Hematopoietic multipotent progenitor cell treated with erythropoietin and hydrocortisone succinate and interleukin-3 and kit ligand, for 15 days (in vitro differentiated cells): Measurements from ENCODE around the gene APBB1IP.

Source experiments
- DNase-seq: peaks from one replicate; pipeline ENCODE4 v3.0.0-alpha.2; 2015; ENCODE audit warnings: low spot score

APBB1IP gene

DNA sequence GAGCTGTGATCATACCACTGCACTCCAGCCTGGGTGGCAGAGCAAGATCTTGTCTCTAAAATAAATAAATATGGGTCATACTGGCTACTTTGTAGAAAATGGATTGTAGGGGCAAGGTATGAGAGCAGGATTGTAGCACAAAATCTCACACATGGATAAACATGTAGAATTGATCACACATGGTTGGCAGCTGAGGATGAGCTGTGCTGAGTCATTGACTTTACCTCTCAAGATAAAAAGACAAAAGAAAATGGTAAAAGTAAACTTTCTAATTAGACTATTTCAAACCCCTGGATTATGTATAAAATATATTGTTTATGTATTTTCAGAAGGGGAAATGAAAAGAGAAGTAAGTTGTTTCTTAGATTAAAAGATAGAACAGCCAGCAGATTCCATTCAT lies 69.3 kb downstream of the APBB1IP start:
- no peak for DNase-seq

DNA sequence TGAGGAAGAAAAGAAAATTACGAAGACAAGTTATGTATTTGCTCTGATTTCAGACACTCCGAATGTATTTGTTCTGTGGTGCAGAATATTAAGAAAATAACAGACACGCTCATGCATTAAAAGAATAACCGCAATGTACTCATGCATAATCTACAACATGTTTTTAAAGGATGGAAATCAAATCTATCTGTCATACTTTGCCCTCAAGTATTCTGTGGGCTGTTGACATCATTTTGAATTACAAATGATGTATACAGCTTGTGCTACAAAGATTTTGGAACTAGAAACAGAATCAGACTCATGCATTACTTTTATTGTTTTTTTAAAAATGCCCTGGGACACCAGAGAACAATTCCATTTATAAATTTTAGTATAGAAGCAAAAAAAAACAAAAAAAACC lies 69.9 kb downstream of the APBB1IP start:
- no peak for DNase-seq

DNA sequence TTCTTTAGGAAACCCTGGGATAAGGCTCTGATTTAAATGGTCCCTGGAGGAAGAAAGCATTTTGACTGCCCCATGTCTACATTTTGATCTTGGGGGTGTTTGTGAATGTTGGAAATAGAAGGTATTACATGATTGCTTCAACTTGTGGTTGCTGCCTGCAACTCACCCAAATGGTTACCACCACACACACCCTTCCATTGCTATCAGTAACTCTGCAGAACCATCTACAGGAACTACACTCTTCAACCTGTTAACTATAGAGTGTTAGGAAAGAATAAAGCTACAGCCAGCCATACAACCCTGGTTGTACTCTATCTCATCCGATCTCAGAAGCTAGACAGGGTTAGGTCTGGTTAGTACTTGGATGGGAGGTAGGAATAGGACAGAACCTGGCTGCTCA lies 71.2 kb downstream of the APBB1IP start:
- DNase-seq, result no peak

DNA sequence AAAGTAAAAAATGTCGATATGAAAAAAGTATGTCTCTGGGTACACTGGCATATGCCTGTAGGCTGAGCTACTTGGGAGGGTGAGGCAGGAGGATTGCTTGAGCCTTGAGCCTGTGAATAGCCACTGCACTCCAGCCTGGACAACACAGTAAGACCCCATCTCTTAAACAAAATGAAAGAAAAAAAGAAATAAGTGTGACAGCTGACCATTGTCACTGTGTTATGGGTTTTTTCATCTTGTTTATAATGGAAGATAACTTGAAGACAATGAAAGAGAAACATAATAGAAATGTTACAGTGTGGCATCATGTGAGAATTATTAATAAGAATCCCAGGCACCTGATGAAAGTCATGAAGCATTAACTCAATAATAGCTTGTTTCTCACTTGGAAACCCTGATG lies 75.0 kb downstream of the APBB1IP start:
- no peak for DNase-seq

DNA sequence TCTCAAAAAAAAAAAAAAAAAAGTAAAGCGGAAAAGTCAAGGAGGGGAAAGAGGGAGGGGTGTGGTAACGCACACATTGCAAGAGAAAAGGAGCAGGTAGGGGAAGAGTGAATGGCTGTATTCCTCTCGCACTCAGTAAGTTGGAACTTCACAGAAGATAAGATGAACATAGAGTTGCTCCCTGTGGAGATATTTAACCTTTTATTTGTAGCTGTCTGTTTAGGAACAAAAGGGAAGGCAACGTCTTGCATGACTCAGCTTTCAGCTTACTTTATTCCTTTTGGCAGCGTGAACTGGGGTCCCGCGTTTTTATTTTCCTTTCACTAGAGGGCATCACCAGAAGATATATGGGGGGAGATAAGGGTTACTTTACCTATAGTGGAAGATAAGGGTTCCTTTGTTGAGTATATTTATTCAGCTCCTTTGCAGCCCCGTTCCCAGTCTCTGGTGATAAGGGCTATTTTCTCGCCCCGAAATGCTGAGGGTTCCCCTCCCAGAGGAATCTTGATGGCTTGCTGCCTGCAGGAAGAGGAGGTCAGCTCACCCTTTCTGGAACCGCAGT lies 78.5 kb downstream of the APBB1IP start:
- no peak for DNase-seq

DNA sequence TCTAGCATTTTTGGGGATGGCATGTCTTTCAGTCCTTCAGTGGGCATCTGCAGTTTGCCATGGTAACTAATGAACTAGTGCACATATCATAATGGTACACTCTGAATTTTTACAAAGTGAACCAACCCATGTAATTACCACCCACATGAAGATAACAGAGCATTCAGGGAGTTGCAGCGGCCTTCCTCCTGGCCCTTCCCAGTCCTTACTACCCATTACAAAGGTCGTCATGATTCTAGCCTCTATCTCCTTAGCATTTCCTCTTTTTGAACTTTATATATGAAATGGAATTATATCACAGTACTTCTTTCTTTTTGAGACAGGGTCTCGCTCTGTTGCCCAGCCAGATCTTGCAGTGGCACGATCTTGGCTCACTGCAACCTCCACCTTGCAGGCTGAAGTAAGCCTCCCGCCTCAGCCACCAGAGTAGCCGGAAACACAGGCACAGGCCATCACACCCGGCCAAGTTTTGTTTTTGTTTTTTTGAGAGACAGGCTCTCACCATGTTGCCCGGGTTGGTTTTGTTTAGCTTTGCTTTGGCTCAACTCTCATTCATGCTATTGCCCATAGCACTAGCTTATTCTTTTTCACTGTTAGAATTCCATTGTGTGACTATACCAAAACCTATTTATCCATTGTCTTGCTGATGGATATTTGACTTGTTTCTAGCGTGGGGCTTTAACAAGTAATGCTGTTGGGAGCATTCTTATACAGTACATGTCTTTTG lies 79.2 kb downstream of the APBB1IP start:
- DNase-seq, result no peak

DNA sequence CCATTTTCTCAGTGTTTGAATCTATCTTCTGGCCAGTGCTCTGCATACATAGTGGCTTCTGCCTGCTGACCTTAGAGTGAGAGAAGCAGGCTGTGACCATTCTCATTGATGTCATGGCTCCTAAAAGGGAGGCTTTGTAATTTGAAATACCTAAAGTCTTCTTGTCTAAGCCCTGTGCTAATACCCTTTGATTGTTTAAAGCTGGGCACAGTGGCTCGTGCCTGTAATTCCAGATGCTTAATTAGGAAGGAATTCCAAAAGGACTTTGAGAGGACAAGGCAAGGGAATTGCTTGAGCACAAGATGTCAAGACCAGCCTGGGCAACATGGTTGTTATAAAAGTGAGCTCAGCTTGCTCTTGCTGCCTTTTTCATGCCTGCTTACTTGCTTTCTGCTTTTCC lies 81.7 kb downstream of the APBB1IP start:
- DNase-seq, result no peak

DNA sequence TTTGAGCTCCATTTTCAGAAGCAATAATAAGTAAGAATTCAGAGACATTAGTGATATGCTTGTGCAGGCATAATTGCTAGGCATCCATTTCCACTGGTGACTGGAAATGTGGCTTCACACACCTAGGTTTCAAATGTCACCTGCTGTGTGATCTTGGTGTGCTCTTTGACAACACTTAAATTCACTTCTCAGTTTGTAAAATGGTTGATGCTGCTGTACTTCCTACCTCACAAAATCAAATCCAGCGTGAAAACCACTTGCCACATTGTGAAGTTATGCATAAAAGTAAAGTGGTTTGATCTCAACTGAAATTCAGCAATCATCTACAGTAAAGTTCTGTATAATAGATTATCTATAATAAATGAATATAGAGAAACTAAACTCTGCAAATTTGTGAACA lies 82.4 kb downstream of the APBB1IP start:
- no peak for DNase-seq

DNA sequence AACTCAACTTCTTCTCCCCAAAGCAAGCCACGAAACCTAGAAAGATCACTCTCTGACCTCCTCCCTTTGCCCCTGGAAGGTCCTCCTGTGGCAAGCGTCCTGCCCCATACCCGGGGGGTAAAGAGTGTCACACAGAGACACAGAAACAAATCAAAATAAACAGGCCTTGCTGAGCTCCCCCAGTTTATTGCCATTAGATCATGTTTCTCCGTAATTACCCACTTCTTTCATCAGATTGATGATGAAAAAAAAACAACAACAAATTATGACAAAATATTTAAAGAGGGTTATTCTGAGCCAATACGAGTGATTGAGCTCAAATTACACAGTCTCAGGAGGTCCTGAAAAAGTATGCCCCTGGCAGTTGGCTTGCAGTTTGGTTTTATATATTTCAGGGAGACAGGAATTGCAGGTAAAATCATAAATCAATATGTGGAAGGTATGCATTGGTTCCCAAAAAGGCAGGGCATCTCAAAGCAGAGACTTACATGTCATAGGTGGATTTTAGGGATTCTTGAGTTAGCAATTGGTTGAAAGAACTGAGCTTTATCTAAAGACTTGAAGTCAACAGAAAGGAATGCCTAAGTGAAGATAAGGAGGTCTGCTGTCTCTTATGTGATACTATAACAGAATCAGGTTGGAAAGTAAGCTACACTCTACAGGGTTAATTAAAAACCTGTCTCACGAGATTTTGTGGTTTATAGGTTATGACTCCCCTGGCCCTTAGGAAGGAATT lies 86.2 kb downstream of the APBB1IP start:
- DNase-seq, result no peak

DNA sequence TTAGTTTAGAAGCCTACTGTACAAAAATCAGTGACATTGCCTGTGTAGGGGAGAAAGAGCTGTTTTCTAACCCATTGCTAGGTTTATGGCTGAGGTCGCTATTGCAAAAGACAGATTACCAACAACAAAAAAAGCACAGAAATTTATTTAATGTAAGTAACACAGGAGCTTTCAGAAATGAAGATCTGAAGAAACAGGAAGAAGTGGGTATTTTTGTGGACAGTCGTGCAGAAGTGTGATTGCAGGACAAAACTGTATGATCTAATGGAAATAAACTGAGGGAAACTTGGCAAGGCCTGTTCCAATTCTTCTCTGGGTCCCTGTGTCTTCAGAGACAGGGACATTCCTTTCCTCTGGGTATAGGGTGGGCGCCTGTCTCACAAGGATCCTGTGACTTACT lies 87.4 kb downstream of the APBB1IP start:
- DNase-seq, result no peak

DNA sequence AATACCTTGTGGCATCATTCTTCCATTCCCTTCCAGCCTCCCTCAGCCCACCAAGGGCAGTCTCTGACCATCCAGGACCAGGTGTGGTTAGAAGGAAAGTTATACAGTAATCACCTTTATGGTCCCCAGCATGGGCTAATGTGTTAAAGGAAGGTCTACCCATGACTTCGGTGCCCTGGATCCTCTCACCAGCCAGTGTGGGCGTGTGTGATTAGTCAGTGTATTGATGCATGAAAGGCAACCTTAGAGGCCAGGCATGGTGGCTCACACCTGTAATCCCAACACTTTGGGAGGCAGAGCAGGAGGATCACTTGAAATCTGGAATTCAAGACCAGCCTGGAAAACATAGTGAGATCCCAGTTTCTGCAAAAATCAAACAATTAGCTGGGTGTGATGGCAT lies 88.9 kb downstream of the APBB1IP start:
- no peak for DNase-seq

DNA sequence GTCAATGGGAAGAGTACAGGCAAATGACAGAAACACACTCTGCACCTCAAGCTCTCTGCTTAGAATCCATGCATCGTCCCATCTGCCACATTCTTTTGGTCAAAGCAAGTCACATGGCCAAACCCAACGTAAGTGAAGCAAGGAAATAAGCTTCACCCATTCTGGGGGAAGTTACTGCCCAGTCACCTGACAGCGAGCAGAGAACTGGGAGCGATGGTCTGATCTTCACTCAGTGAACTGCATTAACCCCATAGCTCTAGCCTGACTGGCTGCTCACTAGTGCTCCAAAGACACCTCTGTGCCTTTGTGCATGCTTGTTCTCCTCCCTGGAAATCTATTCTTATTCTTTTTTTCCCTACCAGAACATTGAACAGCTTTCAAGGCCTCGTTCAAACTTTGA lies 89.9 kb downstream of the APBB1IP start:
- DNase-seq, result no peak

DNA sequence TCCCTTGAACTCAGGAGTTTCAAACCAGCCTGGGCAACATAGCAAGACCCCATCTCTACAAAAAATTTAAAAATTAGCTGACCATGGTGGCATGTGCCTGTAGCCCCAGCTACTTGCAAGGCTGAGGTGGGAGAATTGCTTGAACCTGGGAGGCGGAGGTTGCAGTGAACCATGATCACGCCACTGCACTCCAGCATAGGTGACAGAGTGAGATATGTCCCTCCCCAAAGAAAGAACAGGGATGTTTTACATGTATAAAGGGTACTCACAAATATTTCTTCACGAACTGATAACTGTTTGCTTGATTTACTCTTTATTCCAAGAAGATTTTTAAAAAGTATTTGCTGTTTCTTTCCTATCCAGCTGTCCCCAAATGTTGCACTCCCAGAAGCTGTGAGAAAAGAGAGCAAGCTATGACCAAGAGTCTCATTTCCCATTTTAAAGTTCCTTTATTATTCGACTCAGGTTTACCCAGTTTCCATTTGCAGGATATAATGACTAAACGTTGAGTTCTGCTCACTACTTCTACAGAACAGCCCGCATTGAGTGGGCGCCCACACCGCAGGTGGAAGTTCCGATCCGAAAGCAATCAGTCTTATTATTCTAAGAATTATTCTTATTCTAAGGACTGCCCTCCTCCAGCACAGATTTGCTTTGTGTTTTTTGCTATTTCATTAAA lies 90.7 kb downstream of the APBB1IP start:
- no peak for DNase-seq

DNA sequence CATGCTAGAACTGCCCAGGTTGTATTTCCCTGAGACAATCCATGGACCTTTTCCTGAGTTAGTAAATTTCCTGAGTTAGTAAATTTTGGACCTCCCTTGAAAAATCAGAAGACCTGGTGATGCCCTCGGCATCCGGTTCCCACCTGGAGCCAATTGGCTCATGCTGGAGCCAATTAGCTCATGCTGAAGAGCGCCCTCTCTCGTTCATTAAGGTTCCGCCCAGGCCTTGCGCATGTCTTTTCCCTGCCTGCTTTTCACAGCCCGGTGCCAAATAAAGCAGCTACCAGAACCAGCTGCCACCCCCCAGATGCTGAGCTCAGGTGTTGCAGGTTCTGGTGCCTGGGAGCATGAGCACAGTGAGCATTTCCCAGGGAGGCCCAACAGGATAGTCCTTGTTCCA lies 96.2 kb downstream of the APBB1IP start:
- no peak for DNase-seq

DNA sequence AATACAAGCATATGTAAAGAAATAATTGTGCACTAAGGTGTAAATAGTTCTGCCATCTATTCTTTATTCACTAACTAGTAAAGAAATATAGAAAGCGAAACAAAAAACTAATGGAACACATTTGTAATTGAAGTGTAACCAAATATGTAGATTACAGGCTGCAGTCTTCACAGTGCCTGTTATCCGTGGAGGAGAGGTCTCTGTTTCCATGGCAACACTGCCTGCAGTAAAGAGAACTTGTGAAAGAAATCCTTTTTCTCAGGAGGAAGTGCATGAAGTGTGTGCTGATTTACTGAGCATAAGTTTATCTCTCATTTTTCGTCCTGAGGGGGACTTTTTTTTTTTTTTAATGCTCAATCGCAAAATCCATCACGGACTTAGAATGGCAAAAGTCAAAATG lies 102.5 kb downstream of the APBB1IP start:
- DNase-seq, result no peak

DNA sequence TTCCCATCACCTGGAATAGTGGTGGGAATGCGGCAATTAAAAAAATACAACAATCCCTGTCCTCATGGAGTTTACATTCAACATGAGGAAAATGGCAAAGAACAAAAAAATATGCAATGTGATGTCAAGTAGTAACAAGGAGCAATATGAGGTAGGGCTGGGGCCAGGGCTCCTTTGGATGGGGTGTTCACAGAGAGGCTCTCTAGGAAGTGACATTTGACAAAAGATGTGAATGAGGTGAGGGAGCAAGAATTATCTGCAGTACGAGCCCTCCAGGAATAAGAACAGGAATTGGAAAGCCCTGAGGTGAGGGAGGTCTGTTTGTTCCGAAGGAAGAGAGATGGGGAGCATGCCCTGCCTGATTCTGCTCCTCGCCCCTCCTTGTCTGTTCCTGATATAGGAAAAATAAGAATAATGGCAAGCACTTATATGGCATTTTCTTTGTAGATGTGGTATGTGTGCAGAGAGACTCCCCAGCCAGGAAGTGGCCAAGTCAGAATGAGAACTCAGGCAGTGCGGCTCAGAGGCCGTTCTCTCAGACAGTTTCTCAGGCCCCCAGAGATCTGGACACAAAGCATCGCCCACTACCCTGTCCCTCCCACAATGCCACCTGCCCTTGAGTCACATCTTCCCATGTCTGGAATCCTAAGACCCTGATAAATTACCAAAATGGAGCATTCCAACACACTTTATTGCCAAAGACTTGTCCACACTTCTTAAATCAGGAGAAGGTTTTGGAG lies 105.6 kb downstream of the APBB1IP start:
- DNase-seq, result no peak

DNA sequence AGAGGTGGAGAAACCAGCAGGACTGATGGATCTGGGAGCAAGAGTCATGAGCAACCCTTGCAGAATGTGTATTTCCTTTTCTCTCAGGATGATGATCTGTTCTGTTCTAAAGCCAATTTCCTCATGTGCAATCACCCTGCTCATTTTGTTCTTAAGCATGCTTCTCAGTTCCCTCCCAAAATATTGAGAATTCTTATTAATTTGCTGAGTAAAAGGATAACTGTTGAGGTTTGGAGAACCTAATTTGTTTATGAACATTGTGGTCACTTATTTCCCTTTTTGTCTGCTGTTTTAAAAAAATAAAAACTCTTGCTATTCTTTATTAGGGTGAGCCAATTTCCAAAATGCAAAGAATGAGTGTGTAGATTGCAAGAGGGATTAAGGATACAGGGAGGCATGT lies 106.8 kb downstream of the APBB1IP start:
- no peak for DNase-seq

DNA sequence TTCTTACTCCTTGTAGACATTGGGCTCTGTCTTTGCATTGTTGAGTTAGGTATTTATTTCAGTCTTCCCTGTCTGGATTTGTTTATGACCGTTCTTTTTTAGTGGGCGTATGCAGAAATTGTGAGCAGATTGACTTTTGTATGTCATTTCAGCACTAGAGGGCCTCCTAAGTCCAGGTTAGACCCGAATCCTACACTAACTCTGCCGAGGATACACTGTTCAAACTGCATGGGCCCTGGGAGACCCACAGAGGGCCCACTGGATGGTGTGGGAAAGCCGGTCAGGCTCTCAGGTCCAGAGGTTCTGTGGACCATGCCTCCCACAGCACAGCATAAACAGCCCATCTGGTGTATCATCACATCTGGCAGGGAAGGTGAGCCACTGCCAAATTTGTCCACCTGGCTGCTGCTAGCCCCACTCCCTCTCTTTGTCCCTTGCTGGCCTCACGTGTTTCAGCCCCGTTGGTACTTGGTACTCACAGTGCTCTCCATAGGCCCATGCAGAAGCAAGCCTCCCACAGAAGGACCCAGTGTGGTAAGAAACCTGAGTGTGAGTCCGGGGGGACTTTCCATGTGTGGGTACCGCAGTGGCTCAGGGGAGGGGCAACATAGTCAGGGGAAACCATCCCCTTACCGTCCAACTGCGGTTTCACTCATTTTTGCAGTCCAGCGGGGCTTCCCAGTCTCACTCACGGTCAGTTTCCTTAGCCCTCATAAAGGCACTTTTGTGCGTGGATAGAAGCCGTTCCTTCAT lies 112.8 kb downstream of the APBB1IP start:
- no peak for DNase-seq

DNA sequence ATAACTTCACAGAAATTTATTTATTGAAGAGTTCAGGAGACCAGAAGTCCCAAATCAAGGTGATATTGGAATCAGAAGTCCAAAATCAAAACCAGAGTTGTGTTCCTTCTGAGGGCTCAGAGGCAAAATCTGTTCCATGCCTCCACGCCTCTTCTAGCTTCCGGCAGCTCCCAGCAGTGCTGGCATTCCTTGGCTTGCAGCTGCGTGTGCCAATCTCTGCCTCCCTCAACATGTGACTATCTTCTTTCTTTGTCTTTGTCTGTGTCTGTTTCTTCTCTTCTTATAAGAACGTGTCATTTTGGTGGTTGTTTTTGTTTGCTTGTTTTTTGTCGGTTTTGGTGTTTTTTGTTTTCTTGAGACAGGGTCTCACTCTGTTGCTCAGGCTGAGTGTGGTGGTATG lies 116.1 kb downstream of the APBB1IP start:
- DNase-seq, result no peak

DNA sequence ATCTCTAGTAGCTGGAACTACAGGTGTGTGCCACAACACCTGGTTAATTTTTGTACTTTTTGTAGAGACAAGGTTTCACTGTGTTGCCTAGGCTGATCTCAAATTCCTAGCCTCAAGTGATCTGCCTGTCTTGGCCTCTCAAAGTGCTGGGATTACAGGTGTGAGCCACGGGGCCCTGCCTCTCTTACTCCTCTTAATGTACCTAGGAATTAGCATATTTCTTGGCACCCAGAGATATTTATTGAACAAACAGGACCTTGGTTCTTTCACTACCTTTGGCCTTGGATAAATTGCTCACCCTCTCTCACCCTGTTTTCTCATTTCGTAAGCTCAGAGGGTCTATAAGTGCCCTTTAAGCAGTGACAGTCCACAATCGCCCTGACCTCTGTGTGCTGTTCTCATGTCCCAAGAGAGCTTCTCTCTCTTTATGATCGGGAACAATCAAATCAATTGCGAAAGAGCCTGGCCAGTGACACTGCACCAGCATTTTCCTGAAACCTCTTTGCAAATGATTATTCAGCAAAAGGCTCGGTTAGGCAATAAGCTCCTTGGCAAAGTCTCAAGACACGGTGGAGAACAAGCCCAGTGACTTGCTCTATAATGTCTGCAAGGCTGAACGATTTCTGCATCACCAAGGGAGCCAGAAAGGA lies 117.7 kb downstream of the APBB1IP start:
- no peak for DNase-seq
